ENCODE results near the gene C10orf105. TPM values are rescaled to one million over a fixed set of nuclear protein-coding genes. Genes with fewer than 3 reads are reported as not detected.

C10orf105 gene
- total RNA-seq, 3 donors from 2014 or later (not counting 1 experiment from before 2014, with no cell fraction given): 0.14 to 0.52 (median 0.40) TPM

DNA sequence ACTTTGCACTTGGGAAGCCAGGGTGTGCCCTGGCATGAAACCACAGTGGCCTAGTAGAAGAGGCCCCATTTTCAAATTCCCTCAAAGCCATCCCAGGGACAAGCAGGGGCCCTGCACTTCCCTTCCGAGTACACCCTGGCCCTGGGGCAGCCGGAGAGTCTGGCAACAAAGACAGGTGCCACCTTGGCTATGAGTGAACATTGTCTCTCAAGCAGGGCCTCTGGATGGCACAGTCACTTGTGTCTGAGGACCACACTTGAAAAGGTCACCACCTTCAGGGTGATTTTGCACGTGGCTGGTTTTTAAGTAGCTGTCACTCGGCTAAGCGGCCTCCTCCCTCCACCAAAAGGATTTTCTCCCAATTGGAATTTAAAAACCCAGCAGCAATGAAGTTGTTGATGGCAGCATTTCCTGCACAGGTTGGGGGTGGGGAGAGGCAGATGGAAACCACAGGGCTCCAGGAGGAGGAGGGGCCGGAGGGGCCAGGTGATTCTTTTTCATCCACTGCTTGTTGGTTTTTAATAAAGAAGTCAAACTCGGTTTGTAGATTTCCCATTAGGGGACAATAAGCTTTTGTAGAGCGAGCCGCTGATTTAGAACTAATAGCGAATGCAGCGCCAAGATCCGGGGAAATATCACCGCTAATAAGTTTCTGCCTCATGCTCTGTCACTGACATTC is 33.9 kb downstream of the C10orf105 start:
- no peak for ATAC-seq
- H3K4me1 Mint-ChIP-seq: peaks cover 0 to 24% of the 10 kb centered on the region in 2 donors
- H3K27ac ChIP-seq (ENCODE audit: low read length): no peak overlapping the region
- H3K27me3 Mint-ChIP-seq (ENCODE audit: low read depth in 2 of 2): no peaks in the 10 kb centered on the region
- H3K27ac Mint-ChIP-seq: peak overlapping the region in 1 of 2 donors; percentile 29
- peaks cover 14% of the 10 kb centered on the region for H3K9me3 ChIP-seq (ENCODE audit: control insufficient read depth, insufficient read depth, low read length)
- H3K4me1 ChIP-seq (ENCODE audit: control insufficient read depth, insufficient read depth, low read length): peaks cover 14% of the 10 kb centered on the region
- 81% methylated on average over 13 of the region's 13 CpGs for WGBS (ENCODE audit: insufficient coverage)
- no peaks in the 10 kb centered on the region for H3K27me3 ChIP-seq (ENCODE audit: control insufficient read depth, insufficient read depth, low read length)
- H3K36me3 Mint-ChIP-seq: no peaks in the 10 kb centered on the region
- DNase-seq: no peak
- peaks cover 3% of the 10 kb centered on the region in 2 donors for H3K9me3 Mint-ChIP-seq
- TF ChIP-seq, protein P1, sequence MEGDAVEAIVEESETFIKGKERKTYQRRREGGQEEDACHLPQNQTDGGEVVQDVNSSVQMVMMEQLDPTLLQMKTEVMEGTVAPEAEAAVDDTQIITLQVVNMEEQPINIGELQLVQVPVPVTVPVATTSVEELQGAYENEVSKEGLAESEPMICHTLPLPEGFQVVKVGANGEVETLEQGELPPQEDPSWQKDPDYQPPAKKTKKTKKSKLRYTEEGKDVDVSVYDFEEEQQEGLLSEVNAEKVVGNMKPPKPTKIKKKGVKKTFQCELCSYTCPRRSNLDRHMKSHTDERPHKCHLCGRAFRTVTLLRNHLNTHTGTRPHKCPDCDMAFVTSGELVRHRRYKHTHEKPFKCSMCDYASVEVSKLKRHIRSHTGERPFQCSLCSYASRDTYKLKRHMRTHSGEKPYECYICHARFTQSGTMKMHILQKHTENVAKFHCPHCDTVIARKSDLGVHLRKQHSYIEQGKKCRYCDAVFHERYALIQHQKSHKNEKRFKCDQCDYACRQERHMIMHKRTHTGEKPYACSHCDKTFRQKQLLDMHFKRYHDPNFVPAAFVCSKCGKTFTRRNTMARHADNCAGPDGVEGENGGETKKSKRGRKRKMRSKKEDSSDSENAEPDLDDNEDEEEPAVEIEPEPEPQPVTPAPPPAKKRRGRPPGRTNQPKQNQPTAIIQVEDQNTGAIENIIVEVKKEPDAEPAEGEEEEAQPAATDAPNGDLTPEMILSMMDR (IDR thresholded peaks at IDR 0.05): no peak
- intact Hi-C loops (cut with micrococcal nuclease): no loop called here
- no peak overlapping the region for H3K4me3 ChIP-seq (ENCODE audit: low read length)
- no peak overlapping the region for H3K4me3 Mint-ChIP-seq
- H3K36me3 ChIP-seq (ENCODE audit: control insufficient read depth, insufficient read depth, low read length): no peaks in the 10 kb centered on the region

DNA sequence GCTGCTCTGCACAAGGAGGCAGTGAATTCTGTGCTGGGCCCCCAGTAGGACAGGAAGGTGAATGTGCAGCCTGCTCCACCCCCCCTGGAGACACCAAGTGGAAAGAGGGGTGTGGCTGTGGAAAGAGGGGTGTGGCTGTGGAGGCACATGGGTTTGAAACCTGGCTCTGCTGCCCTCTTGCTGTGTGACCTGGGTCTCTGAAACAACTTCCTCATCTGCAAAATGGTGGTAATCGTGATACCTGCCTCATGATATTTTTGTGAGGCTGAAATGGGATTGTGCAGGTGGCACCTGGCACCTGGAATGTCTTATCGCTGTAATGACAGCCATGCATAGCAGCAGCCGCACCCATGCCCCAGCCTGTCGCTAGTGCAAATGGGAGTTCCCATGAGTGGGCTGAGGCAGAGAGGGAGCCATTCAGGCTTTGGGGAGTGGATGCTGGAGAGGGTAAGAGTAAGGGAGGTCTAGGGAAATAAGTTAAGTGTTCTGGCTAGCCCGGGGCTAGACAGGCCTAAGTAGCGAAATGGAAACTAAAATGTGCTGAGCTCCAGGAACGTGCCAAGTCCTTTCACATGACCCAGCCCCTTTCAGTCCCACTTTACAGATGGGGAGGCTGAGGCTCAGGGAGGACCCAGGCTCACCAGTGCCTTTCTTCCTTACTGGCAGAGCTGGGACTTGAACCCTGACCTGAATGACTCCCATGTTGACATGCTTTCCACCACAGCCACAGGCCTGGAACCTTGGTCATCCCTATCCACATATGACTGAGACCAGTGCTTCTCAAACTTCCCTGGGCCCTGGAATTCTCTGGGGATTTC is 35.0 kb downstream of the C10orf105 start:
- no peak overlapping the region for H3K4me3 ChIP-seq (ENCODE audit: low read length)
- H3K9me3 ChIP-seq (ENCODE audit: control insufficient read depth, insufficient read depth, low read length): peaks cover 14% of the 10 kb centered on the region
- H3K4me1 ChIP-seq (ENCODE audit: control insufficient read depth, insufficient read depth, low read length): peaks cover 14% of the 10 kb centered on the region
- Mint-ChIP-seq H3K27me3 (ENCODE audit: low read depth in 2 of 2) (no peaks in the 10 kb centered on the region), H3K27ac (no peak overlapping the region), H3K9me3 (peaks cover 3% of the 10 kb centered on the region in 2 donors), H3K4me3 (no peak overlapping the region), H3K4me1 (peaks cover 0 to 31% of the 10 kb centered on the region in 2 donors), H3K36me3 (no peaks in the 10 kb centered on the region)
- TF ChIP-seq, protein P1 (IDR thresholded peaks at IDR 0.05): no peak
- WGBS (ENCODE audit: insufficient coverage): 78% methylated on average over 7 of the region's 7 CpGs
- intact Hi-C loops (cut with micrococcal nuclease): no loop called here
- H3K27ac ChIP-seq (ENCODE audit: low read length): no peak overlapping the region
- H3K36me3 ChIP-seq (ENCODE audit: control insufficient read depth, insufficient read depth, low read length): no peaks in the 10 kb centered on the region
- no peak for ATAC-seq
- DNase-seq: no peak
- H3K27me3 ChIP-seq (ENCODE audit: control insufficient read depth, insufficient read depth, low read length): no peaks in the 10 kb centered on the region

DNA sequence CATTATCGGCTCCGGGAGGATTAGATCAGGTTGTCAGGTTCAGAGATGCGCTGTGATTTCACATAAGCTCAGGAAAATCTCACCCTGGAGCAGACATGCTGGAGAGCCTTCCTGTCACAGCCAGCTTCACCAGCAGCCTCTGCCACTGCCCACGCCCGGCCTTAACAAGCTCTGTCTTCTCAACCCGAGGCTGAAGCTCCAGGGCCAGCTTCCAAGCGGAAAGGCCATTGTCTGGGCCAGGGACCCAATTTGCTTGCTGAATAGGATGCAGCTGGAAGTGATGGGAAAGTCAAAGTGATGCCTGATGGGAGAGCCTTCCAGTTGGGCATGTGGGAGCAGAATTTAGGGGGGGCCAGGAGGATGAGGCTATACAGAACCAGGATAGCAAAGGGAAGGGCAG is 36.3 kb downstream of the C10orf105 start:
- ATAC-seq (no peak), DNase-seq (no peak)
- Histone ChIP-seq H3K4me1 (ENCODE audit: control insufficient read depth, insufficient read depth, low read length) (peaks cover 14% of the 10 kb centered on the region), H3K9me3 (ENCODE audit: control insufficient read depth, insufficient read depth, low read length) (peaks cover 6% of the 10 kb centered on the region), H3K36me3 (ENCODE audit: control insufficient read depth, insufficient read depth, low read length) (no peaks in the 10 kb centered on the region), H3K27me3 (ENCODE audit: control insufficient read depth, insufficient read depth, low read length) (no peaks in the 10 kb centered on the region), H3K4me3 (ENCODE audit: low read length) (no peak overlapping the region), H3K27ac (ENCODE audit: low read length) (no peak overlapping the region)
- Mint-ChIP-seq H3K27me3 (ENCODE audit: low read depth in 2 of 2) (no peaks in the 10 kb centered on the region), H3K36me3 (no peaks in the 10 kb centered on the region), H3K4me3 (no peak overlapping the region), H3K9me3 (peaks cover 3% of the 10 kb centered on the region in 2 donors), H3K27ac (no peak overlapping the region), H3K4me1 (peaks cover 0 to 37% of the 10 kb centered on the region in 2 donors)
- intact Hi-C loops (cut with micrococcal nuclease): no loop called here
- 93% methylated on average over 7 of the region's 7 CpGs for WGBS (ENCODE audit: insufficient coverage)
- TF ChIP-seq, protein P1 (IDR thresholded peaks at IDR 0.05): no peak

All from natural killer cell (primary cell).